IMR-90 (cell line): ENCODE data around the gene KATNBL1. TPM values are rescaled to one million over a fixed set of nuclear protein-coding genes. Genes with fewer than 3 reads are reported as not detected.

Experiments
- ATAC-seq: fragments of 200-7000 bp; cut with Tn5 transposase; 2 replicates; pipeline ENCODE4 v1.9.1; 2020; ENCODE audit warnings: low read depth, mild to moderate bottlenecking, moderate library complexity
- BruUV-seq: library from RNA; stranded (reverse); fragments of 400-500 nt; replicated peaks from 2 replicates; lab custom pipeline; 2021; lab: Mats Ljungman, UMichigan
- CTCF ChIA-PET: fragments of 300-600 bp; formaldehyde crosslinking; extraction: SDS; loops from one replicate; lab custom pipeline; 2021; ENCODE audit warnings: antibody characterized with exemption; lab: Yijun Ruan, JAX
- POLR2A ChIA-PET: fragments of 300-600 bp; sonication (Branson Sonifier 250); formaldehyde crosslinking; loops from one replicate; lab custom pipeline; 2022; ENCODE audit warnings: antibody characterized with exemption; ENCODE audit not compliant: unreplicated experiment; lab: Charles Lee
- DNase-seq: peaks from one replicate; pipeline ENCODE4 v3.0.0; 2013
- H2AFZ ChIP-seq: replicated peaks from 2 replicates; pipeline ENCODE3; 2013; ENCODE audit warnings: low read length, mild to moderate bottlenecking; ENCODE audit not compliant: poor library complexity
- H2AK5ac ChIP-seq: 2 replicates; pipeline ENCODE4 v1.6.1; 2013; ENCODE audit warnings: low read depth, low read length, inconsistent platforms
- H2AK9ac ChIP-seq: replicated peaks from 2 replicates; pipeline ENCODE3; 2013; ENCODE audit warnings: mild to moderate bottlenecking, low read depth, low read length, moderate library complexity; ENCODE audit not compliant: poor library complexity
- H2BK120ac ChIP-seq: 2 replicates; pipeline ENCODE4 v1.6.1; 2013; ENCODE audit warnings: low read depth, low read length, inconsistent platforms
- H2BK15ac ChIP-seq: 3 replicates; pipeline ENCODE4 v1.6.1; 2013; ENCODE audit warnings: low read depth, low read length, inconsistent platforms
- H2BK20ac ChIP-seq: 2 replicates; pipeline ENCODE4 v1.6.1; 2013; ENCODE audit warnings: low read depth, mild to moderate bottlenecking, inconsistent platforms, low read length, moderate library complexity
- H2BK5ac ChIP-seq: 2 replicates; pipeline ENCODE4 v1.6.1; 2013; ENCODE audit warnings: mild to moderate bottlenecking, low read depth, low read length, inconsistent platforms; ENCODE audit not compliant: poor library complexity, severe bottlenecking
- H3K14ac ChIP-seq: replicated peaks from 2 replicates; pipeline ENCODE4 v1.6.1; 2013; ENCODE audit warnings: low read depth, low read length, inconsistent platforms
- H3K18ac ChIP-seq: 2 replicates; pipeline ENCODE4 v1.6.1; 2013; ENCODE audit warnings: low read depth, low read length, control low read depth
- H3K23ac ChIP-seq: 2 replicates; pipeline ENCODE4 v1.6.1; 2013; ENCODE audit warnings: low read depth, low read length, inconsistent platforms
- H3K27ac ChIP-seq: 2 replicates; pipeline ENCODE4 v1.5.1; 2013; ENCODE audit warnings: mild to moderate bottlenecking, control low read depth, low read length; ENCODE audit not compliant: insufficient read depth
- H3K27me3 ChIP-seq: 2 replicates; pipeline ENCODE4 v1.6.1; 2013; ENCODE audit warnings: low read length; ENCODE audit not compliant: control insufficient read depth, insufficient read depth
- H3K36me3 ChIP-seq: 2 replicates; pipeline ENCODE4 v1.6.1; 2013; ENCODE audit warnings: low read length, mixed read lengths; ENCODE audit not compliant: control insufficient read depth, insufficient read depth
- H3K4ac ChIP-seq: 2 replicates; pipeline ENCODE4 v1.6.1; 2013; ENCODE audit warnings: low read depth, low read length, inconsistent platforms
- H3K4me1 ChIP-seq: 2 replicates; pipeline ENCODE4 v1.6.1; 2013; ENCODE audit warnings: low read length, mixed read lengths; ENCODE audit not compliant: control insufficient read depth, insufficient read depth
- H3K4me2 ChIP-seq: 2 replicates; pipeline ENCODE4 v1.6.1; 2013; ENCODE audit warnings: low read depth, mild to moderate bottlenecking, control low read depth, low read length, moderate library complexity
- H3K4me3 ChIP-seq: 2 replicates; pipeline ENCODE4 v1.5.1; 2013; ENCODE audit warnings: low read depth, mild to moderate bottlenecking, control low read depth, low read length, moderate library complexity; ENCODE audit not compliant: insufficient read depth
- H3K56ac ChIP-seq: 2 replicates; pipeline ENCODE4 v1.6.1; 2013; ENCODE audit warnings: low read length, inconsistent platforms; ENCODE audit not compliant: insufficient read depth; ENCODE audit errors: extremely low read depth
- H3K79me1 ChIP-seq, 2 experiments: 2 replicates each; pipeline ENCODE4 v1.6.1; 2013; ENCODE audit warnings: low read length in 2 of 2, inconsistent platforms in 1 of 2, low read depth in 1 of 2
- H3K9ac ChIP-seq: 2 replicates; pipeline ENCODE4 v1.6.1; 2013; ENCODE audit warnings: low read depth, low read length, control low read depth
- H3K9me1 ChIP-seq: 2 replicates; pipeline ENCODE4 v1.6.1; 2013; ENCODE audit warnings: low read length, inconsistent platforms; ENCODE audit not compliant: insufficient read depth
- H3K9me3 ChIP-seq: 2 replicates; pipeline ENCODE4 v1.6.1; 2013; ENCODE audit warnings: low read length; ENCODE audit not compliant: control insufficient read depth, insufficient read depth
- H4K20me1 ChIP-seq: 2 replicates; pipeline ENCODE4 v1.6.1; 2013; ENCODE audit warnings: low read length, inconsistent platforms; ENCODE audit not compliant: insufficient read depth
- H4K5ac ChIP-seq: 2 replicates; pipeline ENCODE4 v1.6.1; 2013; ENCODE audit warnings: mild to moderate bottlenecking, low read depth, low read length, control low read depth
- H4K8ac ChIP-seq, 2 experiments: 2 replicates each; pipeline ENCODE4 v1.6.1; 2013; ENCODE audit warnings: low read depth in 2 of 2, low read length in 2 of 2, control low read depth in 1 of 2, inconsistent platforms in 1 of 2
- H4K91ac ChIP-seq: 2 replicates; pipeline ENCODE4 v1.6.1; 2013; ENCODE audit warnings: low read depth, low read length, inconsistent platforms; ENCODE audit not compliant: insufficient read depth
- BHLHE40 ChIP-seq: fragments of 150-350 bp; IDR thresholded peaks from 2 replicates; pipeline ENCODE4 v1.6.1; 2016; ENCODE audit warnings: mild to moderate bottlenecking, low read depth, low read length
- CHD1 ChIP-seq: IDR thresholded peaks from 2 replicates; pipeline ENCODE4 v1.6.1; 2012; ENCODE audit warnings: low read depth, low read length, improper control_type of control experiment
- ELK1 ChIP-seq: fragments of 150-350 bp; IDR thresholded peaks from 2 replicates; pipeline ENCODE4 v1.6.1; 2016; ENCODE audit warnings: low read depth, mild to moderate bottlenecking, low read length, moderate library complexity, borderline replicate concordance
- FOS ChIP-seq: fragments of 150-350 bp; IDR thresholded peaks from 2 replicates; pipeline ENCODE4 v1.6.1; 2016; ENCODE audit warnings: low read depth, low read length
- MAFK ChIP-seq: IDR thresholded peaks from 2 replicates; pipeline ENCODE4 v1.6.1; 2012; ENCODE audit warnings: low read depth, low read length, improper control_type of control experiment
- MAZ ChIP-seq: IDR thresholded peaks from 2 replicates; pipeline ENCODE4 v1.6.1; 2012; ENCODE audit warnings: low read depth, mild to moderate bottlenecking, low read length, improper control_type of control experiment, moderate library complexity, borderline replicate concordance
- MXI1 ChIP-seq: IDR thresholded peaks from 2 replicates; pipeline ENCODE4 v1.6.1; 2012; ENCODE audit warnings: low read depth, mild to moderate bottlenecking, low read length, moderate library complexity, borderline replicate concordance
- NFE2L2 ChIP-seq: fragments of 150-350 bp; IDR thresholded peaks from 2 replicates; pipeline ENCODE4 v1.6.1; 2016; ENCODE audit warnings: low read depth, mild to moderate bottlenecking, low read length
- POLR2A ChIP-seq: IDR thresholded peaks from 2 replicates; pipeline ENCODE4 v1.6.1; 2012; ENCODE audit warnings: mild to moderate bottlenecking, low read depth, low read length
- RAD21 ChIP-seq: IDR thresholded peaks from 2 replicates; pipeline ENCODE4 v1.6.1; 2012; ENCODE audit warnings: low read length, improper control_type of control experiment
- RCOR1 ChIP-seq: IDR thresholded peaks from 2 replicates; pipeline ENCODE4 v1.6.1; 2012; ENCODE audit warnings: mild to moderate bottlenecking, low read length, improper control_type of control experiment; ENCODE audit not compliant: insufficient replicate concordance
- RFX5 ChIP-seq: IDR thresholded peaks from 2 replicates; pipeline ENCODE4 v1.8.0; 2012; ENCODE audit warnings: low read depth, mild to moderate bottlenecking, low read length, moderate library complexity
- SMC3 ChIP-seq: fragments of 150-350 bp; IDR thresholded peaks from 2 replicates; pipeline ENCODE4 v1.6.1; 2016; ENCODE audit warnings: low read depth, mild to moderate bottlenecking, antibody characterized with exemption, low read length, moderate library complexity
- USF2 ChIP-seq: fragments of 150-350 bp; IDR thresholded peaks from 2 replicates; pipeline ENCODE4 v1.6.1; 2017; ENCODE audit warnings: mild to moderate bottlenecking, antibody characterized with exemption, low read length, low read depth
- WGBS, 2 experiments: methylation state at CpG; one replicate each; pipeline versions ENCODE4 v1.1.5 to v1.1.7; 2013; ENCODE audit warnings: missing lambda C conversion rate in 2 of 2; ENCODE audit not compliant: insufficient read length in 1 of 2; ENCODE audit errors: extremely low coverage in 2 of 2; 5-methylcytosine and 5-hydroxymethylcytosine counted together
- dilution Hi-C: fragments of 300-500 bp; cut with HindIII; formaldehyde crosslinking; loops from one replicate; pipeline ENCODE4 v1.14.3; 2018; ENCODE audit warnings: low sequenced_read_pairs; ENCODE audit not compliant: unreplicated experiment
- in situ Hi-C: fragments of 300-500 bp; cut with MboI; formaldehyde crosslinking; loops from 3 replicates; pipeline ENCODE4 v1.14.3; 2019; ENCODE audit warnings: low sequenced_read_pairs, inconsistent platforms, mixed read lengths
- intact Hi-C: fragments of 100-400 bp; cut with micrococcal nuclease; formaldehyde crosslinking; loops from 2 replicates; pipeline ENCODE4 v1.10.0; 2022
- polyA plus RNA-seq, 3 experiments: library from polyadenylated mRNA; depleted of rRNA; stranded (reverse); fragments of >200 nt; gene quantifications; 2 replicates each; pipeline ENCODE4 v1.2.3, GENCODE V29; 2012; ENCODE audit warnings: low replicate concordance in 1 of 3
- total RNA-seq: library from RNA; depleted of rRNA; stranded (reverse); fragments of >200 nt; gene quantifications from 2 replicates; pipeline ENCODE4 v1.2.3, GENCODE V29; 2012
- TF ChIP-seq, protein P1 (sequence below): conservative IDR thresholded peaks from 2 replicates; pipeline ENCODE4 v1.5.1; 2012; ENCODE audit warnings: mild to moderate bottlenecking, low read depth, low read length, improper control_type of control experiment

KATNBL1 gene
- total and polyA plus RNA-seq, 2 of the 4 experiments (the other 2 are of a cell fraction): 17.1 to 24.0 TPM

GRCh38 chr15:34258151-34258550, 48.3 kb upstream of the KATNBL1 start:
- no TSS peak for BruUV-seq
- Histone ChIP-seq H2BK5ac (no peak overlapping the region), H3K18ac (no peak overlapping the region), H3K56ac (no peak overlapping the region), H3K36me3 (peaks cover 7% of the 10 kb centered on the region), H2BK20ac (no peak overlapping the region), H3K4ac (no peak overlapping the region), H3K4me2 (no peak overlapping the region), H3K4me3 (no peak overlapping the region), H2AFZ (no peak overlapping the region), H4K5ac (no peak overlapping the region), H3K9me3 (no peaks in the 10 kb centered on the region), H3K9me1 (0 out of 2 replicates have a peak, but pooled peaks cover 5% of the 10 kb centered on the region), H4K91ac (no peak overlapping the region), H3K4me1 (no peaks in the 10 kb centered on the region), H3K27ac (no peak overlapping the region), H4K8ac (no peak overlapping the region), H3K23ac (no peak overlapping the region), H2AK9ac (no peak overlapping the region), H2AK5ac (no peak overlapping the region), H3K27me3 (no peaks in the 10 kb centered on the region), H2BK15ac (no peak overlapping the region), H3K9ac (no peak overlapping the region), H3K79me1 (no peaks in the 10 kb centered on the region), H3K14ac (no peak overlapping the region), H4K20me1 (no peaks in the 10 kb centered on the region), H2BK120ac (no peak overlapping the region)
- intact Hi-C loops: no loop called here
- no peak for ATAC-seq
- no CpG with 5 or more reads among the region's 2 CpGs for whole genome bisulfite sequencing, 2 experiments
- in situ Hi-C loops: no loop called here
- DNase-seq: no peak
- ChIA-PET CTCF (no interaction called here), POLR2A (no interaction called here)
- dilution Hi-C loops: no loop called here
- TF ChIP-seq RAD21 (no peak), MXI1 (no peak), RFX5 (no peak), ELK1 (no peak), MAZ (no peak), MAFK (no peak), NFE2L2 (no peak), FOS (no peak), POLR2A (no peak), BHLHE40 (no peak), USF2 (no peak), CHD1 (no peak), RCOR1 (no peak), SMC3 (no peak)
- TF ChIP-seq, protein P1, sequence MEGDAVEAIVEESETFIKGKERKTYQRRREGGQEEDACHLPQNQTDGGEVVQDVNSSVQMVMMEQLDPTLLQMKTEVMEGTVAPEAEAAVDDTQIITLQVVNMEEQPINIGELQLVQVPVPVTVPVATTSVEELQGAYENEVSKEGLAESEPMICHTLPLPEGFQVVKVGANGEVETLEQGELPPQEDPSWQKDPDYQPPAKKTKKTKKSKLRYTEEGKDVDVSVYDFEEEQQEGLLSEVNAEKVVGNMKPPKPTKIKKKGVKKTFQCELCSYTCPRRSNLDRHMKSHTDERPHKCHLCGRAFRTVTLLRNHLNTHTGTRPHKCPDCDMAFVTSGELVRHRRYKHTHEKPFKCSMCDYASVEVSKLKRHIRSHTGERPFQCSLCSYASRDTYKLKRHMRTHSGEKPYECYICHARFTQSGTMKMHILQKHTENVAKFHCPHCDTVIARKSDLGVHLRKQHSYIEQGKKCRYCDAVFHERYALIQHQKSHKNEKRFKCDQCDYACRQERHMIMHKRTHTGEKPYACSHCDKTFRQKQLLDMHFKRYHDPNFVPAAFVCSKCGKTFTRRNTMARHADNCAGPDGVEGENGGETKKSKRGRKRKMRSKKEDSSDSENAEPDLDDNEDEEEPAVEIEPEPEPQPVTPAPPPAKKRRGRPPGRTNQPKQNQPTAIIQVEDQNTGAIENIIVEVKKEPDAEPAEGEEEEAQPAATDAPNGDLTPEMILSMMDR: no peak
